ENCODE data around the gene BMS1.
A peak's percentile ranks its signal among the peaks of the same experiment; 100 is the strongest.
"Not testable (repeated sequence)": the region's sequence is repeated elsewhere in the genome, so short reads cannot be mapped to it uniquely, and the experiment has no call there.

Gene BMS1

GRCh38 chr10:42782446-42783180, at the start of gene BMS1:
Gene BMS1 (plus strand): TSS chr10:42782795. CDS start chr10:42784395, 1,600 bp downstream.
- DNase-seq (ENCODE audit: low spot score) = peak; percentile 94

GRCh38 chr10:42734536-42734935, 48.1 kb upstream of the BMS1 start:
- no peak for DNase-seq (ENCODE audit: low spot score)

- no peak for DNase-seq (ENCODE audit: low spot score)
These were observed 43.9 kb upstream of the BMS1 start for GRCh38 chr10:42738679-42739078.

GRCh38 chr10:42741536-42741935, 41.1 kb upstream of the BMS1 start:
- not testable (repeated sequence) for DNase-seq (ENCODE audit: low spot score)

GRCh38 chr10:42743697-42744096, 38.9 kb upstream of the BMS1 start:
- DNase-seq (ENCODE audit: low spot score) = no peak

GRCh38 chr10:42744134-42744701, 38.4 kb upstream of the BMS1 start:
- no peak for DNase-seq (ENCODE audit: low spot score)

GRCh38 chr10:42753126-42753506, 29.5 kb upstream of the BMS1 start:
- DNase-seq (ENCODE audit: low spot score) = peak; percentile 89

GRCh38 chr10:42753507-42754154, 29.0 kb upstream of the BMS1 start:
- peak; percentile 37 for DNase-seq (ENCODE audit: low spot score)

GRCh38 chr10:42754155-42755027, 28.2 kb upstream of the BMS1 start:
- DNase-seq (ENCODE audit: low spot score) = peak; percentile 50

GRCh38 chr10:42755028-42755451, 27.6 kb upstream of the BMS1 start:
- no peak for DNase-seq (ENCODE audit: low spot score)

- no peak for DNase-seq (ENCODE audit: low spot score)
These were observed 27.0 kb upstream of the BMS1 start for GRCh38 chr10:42755556-42756093.

- no peak for DNase-seq (ENCODE audit: low spot score)
These were observed 14.7 kb upstream of the BMS1 start for GRCh38 chr10:42767906-42768305.

- DNase-seq (ENCODE audit: low spot score) = no peak
These were observed 13.9 kb upstream of the BMS1 start for GRCh38 chr10:42768581-42769152.

- DNase-seq (ENCODE audit: low spot score) = no peak
These were observed 13.4 kb upstream of the BMS1 start for GRCh38 chr10:42769173-42769572.

GRCh38 chr10:42769673-42770072, 12.9 kb upstream of the BMS1 start:
- DNase-seq (ENCODE audit: low spot score) = no peak

- no peak for DNase-seq (ENCODE audit: low spot score)
These were observed 5.9 kb upstream of the BMS1 start for GRCh38 chr10:42776681-42777080.

GRCh38 chr10:42780456-42780855, 2.1 kb upstream of the BMS1 start:
- DNase-seq (ENCODE audit: low spot score) = no peak

GRCh38 chr10:42781893-42782445, 626 bp upstream of the BMS1 start:
- no peak for DNase-seq (ENCODE audit: low spot score)

- DNase-seq (ENCODE audit: low spot score) = peak; percentile 31
These were observed 570 bp downstream of the BMS1 start for GRCh38 chr10:42783181-42783549.

GRCh38 chr10:42785759-42786158, 3.2 kb downstream of the BMS1 start:
- DNase-seq (ENCODE audit: low spot score) = no peak

- no peak for DNase-seq (ENCODE audit: low spot score)
These were observed 8.2 kb downstream of the BMS1 start for GRCh38 chr10:42790835-42791234.

Measured in GM03348 (cell line).